NOMO-1 (cell line): Measurements from ENCODE around the gene ACTR2.
"Not testable (repeated sequence)": the region's sequence is repeated elsewhere in the genome, so short reads cannot be mapped to it uniquely, and the experiment has no call there.

Source experiments
- DNase-seq, 2 experiments: peaks; one replicate each; lab custom pipeline; 2025; ENCODE audit not compliant: unreplicated experiment in 2 of 2; lab: John Stamatoyannopoulos, UW

ACTR2 gene

DNA sequence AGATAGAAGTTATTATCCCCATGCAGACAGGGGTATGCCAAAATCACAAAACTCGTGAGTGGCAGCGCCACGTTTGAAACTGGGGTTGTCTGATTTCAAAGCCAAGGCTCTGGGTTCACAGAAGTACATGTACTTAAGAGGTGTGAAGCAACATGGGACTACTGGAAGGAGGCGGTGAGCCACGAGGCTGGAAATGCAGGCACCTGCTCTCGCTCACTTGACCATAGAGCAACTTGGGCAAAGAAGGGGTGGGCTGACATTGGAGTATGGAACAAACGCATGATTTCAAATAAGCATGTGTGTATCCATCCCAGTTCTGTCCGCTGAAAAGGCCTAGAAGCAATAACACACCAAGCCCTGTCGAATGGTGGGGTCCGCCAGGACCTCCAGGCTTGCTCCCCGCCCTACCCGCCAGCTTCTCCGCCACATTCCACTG is 593 bp upstream of the ACTR2 start:
- peak; percentile 39 for DNase-seq

- peak; percentile 78 to 79 for DNase-seq
Measured at GRCh38 chr2:65228263-65228750, 676 bp downstream of the ACTR2 start.

DNA sequence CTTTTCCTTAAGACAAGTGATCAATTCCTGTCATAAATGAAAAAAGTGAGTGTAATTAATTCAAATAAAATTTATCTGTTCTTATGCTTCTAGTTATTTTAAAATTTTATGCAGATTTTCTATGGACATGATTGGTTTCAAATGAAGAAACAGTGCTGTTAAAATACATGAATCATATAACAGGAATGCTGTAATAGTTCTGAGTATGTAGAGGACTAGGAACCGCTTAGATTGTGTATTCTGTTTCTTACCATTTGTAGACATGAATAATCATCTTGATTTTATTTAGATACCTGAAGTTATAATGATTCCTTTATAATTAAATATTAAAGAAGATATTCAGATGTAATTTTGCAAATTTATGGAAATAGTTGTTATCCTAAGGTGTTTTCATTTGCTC is 3.5 kb downstream of the ACTR2 start:
- no peak for DNase-seq

DNA sequence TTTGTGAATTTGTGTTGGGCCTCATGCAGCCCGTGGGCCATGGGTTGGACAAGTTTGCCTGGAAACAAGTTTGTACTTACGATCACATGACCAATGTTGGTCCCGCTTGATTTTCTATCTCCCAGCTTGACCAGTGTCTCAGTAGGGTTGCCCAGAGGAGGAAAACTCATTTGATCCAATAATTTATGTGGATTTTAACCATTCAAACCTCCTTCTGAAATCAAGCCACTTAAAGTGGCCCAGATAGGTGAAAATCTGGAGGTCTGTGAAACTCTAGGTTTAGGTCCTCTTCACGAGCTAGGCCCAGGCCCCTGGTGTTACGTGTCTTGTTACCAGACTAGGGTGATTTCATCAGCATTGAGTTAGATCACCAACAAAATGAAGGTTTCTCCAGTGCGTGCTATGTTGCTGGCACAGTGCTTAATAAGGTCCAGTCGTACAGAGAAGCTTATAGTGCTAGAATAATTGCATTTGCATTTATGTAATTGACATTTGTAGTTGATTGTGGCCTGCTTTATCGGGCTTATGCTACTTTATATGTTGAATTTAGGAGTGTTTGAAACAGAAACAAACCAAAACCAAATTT is 4.4 kb downstream of the ACTR2 start:
- DNase-seq, result peak in 1 of 2 experiments; percentile 42

GRCh38 chr2:65232636-65233035 is 5.0 kb downstream of the ACTR2 start:
- peak in 1 of 2 experiments; percentile 86 for DNase-seq

- no peak for DNase-seq
Measured at GRCh38 chr2:65240657-65241056, 13.0 kb downstream of the ACTR2 start.

- DNase-seq, result not testable (repeated sequence)
Measured at GRCh38 chr2:65244452-65244851, 16.8 kb downstream of the ACTR2 start.

DNA sequence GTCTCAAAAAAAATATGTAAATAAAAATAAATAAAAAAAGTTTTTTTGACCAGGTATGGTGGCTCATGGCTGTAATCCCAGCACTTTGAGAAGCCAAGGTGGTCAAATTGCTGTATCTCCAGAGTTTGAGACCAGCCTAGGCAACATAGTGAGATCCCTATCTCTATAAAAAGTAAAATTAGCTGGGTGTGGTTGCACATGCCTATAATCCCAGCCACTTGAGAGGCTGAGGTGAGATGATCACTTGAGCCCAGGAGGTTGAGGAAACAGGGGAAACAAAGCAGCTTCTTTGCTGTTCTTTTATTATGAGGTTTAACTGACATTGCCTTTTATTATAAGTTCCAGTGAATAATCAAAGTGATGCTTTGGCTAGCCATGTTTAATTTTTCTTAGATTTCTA is 25.0 kb downstream of the ACTR2 start:
- DNase-seq, result no peak

GRCh38 chr2:65255356-65255755 is 27.7 kb downstream of the ACTR2 start:
- no peak for DNase-seq

GRCh38 chr2:65256054-65256453 is 28.4 kb downstream of the ACTR2 start:
- DNase-seq, result no peak

- DNase-seq, result not testable (repeated sequence)
Measured at GRCh38 chr2:65257866-65258265, 30.2 kb downstream of the ACTR2 start.

DNA sequence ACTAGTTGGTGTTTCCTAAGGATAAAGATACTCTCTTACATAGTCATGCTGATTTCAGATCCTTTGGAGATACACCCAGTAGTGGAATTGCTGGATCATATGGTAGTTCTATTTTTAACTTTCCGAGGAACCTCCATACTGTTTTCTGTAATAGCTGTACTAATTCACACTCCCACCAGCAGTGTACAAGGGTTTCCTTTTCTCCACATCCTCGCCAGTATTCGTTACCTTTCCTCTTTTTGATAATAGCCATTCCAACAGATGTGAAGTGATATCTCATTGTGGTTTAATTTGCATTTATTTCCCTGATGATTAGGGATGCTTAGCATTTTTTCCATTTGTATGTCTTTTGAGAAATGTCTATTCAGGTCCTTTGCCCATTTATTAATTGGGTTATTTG is 34.0 kb downstream of the ACTR2 start:
- DNase-seq, result no peak

DNA sequence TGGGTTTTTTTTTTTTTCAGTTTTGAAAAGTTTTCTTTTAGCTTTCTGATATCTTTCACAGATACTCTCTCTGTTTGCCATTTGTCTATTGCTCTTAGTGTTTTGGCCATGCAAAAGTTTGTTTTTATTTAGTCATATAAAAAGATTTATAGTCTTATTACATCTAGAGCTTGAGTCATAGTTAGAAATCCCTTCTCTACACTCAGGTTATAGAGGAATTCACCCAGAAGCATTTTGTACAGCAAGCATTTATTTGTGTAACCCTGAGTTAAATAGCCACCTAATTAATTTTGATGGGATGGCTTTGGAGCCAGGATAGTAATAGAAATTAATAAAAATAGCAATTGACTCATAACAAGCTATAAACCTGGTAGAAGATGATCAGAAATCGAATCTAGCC is 35.6 kb downstream of the ACTR2 start:
- DNase-seq, result no peak

DNA sequence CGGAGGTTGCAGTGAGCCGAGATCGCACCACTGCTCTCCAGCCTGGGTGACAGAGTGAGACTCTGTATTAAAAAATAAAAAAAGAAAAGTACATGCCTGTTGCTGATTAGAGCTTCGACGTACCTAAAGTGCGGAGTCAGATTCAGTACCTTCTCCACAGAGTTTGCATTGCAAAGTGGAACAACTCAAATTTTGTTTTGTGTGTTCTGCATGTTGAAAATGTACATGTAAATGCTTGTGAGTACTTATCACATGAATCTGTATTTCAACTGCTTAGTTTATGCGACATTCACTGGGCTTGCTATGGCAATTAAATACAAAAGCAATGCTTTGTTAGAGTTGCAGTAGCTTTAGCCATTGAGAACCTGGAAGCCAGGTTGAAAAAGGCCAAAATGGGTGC is 36.4 kb downstream of the ACTR2 start:
- DNase-seq, result no peak

GRCh38 chr2:65264821-65265670 is 37.4 kb downstream of the ACTR2 start:
- peak in 1 of 2 experiments; percentile 47 for DNase-seq

GRCh38 chr2:65265671-65266045 is 38.0 kb downstream of the ACTR2 start:
- DNase-seq, result no peak

DNA sequence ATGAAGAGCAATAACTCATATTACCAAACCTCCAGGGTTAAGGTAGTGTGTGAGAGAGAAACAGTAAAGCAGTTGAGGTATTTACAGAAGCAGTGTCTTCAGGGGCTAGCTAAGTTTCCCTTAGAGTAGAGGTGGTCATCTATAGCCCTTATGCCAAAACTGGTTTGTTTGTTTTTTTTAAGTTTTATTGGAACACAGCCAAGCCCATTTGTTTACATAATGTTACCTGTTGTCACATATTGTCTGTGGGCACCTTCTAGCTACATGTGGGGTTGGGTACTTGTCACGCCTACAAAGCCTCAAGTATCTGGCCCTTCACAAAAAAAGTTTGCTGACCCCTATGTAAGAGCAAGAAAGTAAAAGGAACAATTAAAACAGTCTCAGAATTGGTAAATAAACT is 39.4 kb downstream of the ACTR2 start:
- no peak for DNase-seq

DNA sequence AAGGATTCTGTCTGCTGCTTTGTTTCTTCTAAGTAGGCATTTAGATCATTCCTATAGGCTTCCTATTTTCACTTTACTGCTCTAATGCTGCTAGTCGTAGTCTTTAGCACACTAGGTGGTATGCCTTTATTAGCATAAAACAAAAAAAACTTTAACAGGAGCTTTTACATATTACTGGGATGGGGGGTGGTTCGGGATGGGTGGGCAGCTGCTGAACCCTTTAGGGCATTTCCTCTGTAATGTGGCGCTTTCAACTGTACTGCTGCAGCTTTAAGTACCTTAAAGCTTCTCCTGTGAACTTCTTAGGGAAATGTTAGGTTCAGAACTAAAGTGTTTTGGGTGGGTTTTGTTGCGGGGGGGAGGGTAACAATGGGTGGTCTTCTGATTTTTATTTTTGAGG is 41.3 kb downstream of the ACTR2 start:
- DNase-seq, result no peak

- no peak for DNase-seq
Measured at GRCh38 chr2:65273344-65273743, 45.7 kb downstream of the ACTR2 start.

GRCh38 chr2:65275141-65275915 is 47.7 kb downstream of the ACTR2 start:
- no peak for DNase-seq

GRCh38 chr2:65276609-65277008 is 49.0 kb downstream of the ACTR2 start:
- DNase-seq, result no peak
